WI38 (cell line): ENCODE results near the gene ASF1B.

Source experiments
- H3K4me3 ChIP-seq: 2 replicates; pipeline ENCODE4 v1.5.1; 2011; ENCODE audit warnings: low read depth, mild to moderate bottlenecking, control low read depth, low read length
- TF ChIP-seq, protein P1 (sequence below): IDR thresholded peaks from 2 replicates; pipeline ENCODE4 v1.5.1; 2012; ENCODE audit warnings: low read depth, mild to moderate bottlenecking, control low read depth, low read length

ASF1B gene

DNA sequence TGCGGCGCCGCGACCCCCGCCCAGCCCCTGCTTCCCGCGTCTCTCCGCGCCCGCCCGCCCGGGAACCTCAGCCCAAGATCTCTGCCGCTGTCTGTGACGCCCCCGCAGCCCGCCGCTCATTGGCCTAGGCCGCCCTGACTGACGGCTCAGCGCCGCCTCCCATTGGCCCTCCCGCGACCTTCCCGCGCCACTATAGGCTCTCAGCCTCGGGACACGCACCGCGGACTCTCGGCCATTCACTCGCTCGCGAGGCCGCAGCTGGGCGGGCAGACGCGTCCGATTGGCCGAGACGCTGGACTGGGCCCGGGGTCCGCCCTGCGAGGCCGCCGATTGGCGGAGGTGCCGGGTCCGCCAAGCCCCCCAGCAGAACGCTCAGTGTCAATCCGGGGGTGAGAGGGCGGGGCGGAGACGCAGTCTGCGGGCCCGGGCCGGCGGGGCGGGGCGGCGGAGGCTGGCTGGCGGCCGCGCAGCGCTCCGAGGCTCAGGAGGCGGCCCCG lies 18.7 kb downstream of the ASF1B start, which contains the start of gene PRKACA:
Gene PRKACA (minus strand): TSS at position 95 of the 497 bp plus-strand sequence. CDS start 215 bp downstream, outside the sequence.
- H3K4me3 ChIP-seq = peak within 1 kb of the TSS; percentile 86
- TF ChIP-seq, protein P1, sequence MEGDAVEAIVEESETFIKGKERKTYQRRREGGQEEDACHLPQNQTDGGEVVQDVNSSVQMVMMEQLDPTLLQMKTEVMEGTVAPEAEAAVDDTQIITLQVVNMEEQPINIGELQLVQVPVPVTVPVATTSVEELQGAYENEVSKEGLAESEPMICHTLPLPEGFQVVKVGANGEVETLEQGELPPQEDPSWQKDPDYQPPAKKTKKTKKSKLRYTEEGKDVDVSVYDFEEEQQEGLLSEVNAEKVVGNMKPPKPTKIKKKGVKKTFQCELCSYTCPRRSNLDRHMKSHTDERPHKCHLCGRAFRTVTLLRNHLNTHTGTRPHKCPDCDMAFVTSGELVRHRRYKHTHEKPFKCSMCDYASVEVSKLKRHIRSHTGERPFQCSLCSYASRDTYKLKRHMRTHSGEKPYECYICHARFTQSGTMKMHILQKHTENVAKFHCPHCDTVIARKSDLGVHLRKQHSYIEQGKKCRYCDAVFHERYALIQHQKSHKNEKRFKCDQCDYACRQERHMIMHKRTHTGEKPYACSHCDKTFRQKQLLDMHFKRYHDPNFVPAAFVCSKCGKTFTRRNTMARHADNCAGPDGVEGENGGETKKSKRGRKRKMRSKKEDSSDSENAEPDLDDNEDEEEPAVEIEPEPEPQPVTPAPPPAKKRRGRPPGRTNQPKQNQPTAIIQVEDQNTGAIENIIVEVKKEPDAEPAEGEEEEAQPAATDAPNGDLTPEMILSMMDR = no peak

DNA sequence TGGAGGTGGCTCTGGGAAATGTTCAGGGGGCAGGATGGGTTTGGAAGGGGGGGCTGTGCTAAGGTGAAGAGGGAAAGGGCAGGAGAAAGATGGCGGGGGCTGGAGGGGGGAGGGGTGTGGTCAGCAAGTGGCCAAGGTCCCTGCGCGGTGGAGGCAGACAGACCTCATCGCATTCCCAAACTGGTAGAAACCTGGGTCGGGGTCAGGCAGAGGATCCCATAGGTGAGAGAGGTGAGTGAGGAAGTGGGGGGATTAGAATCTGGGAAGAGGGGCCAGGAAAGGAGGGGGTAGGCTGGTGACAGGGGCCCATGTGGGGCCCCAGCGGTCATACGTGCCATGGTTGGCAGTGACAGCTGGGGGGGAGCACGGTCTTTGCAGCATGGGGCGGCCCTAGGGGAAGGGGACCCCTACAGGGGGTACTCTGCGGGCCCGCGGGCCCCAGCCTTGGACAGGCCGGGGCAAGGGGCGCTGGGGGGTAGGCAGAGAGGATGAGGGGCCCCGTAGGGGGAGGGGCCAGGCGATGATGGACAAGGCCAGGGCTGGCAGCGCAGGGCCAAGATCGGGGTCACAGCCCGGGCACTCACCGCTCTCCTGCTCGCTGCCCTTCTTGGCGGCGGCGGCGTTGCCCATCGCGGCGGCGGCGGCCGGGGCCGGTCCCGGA lies 19.3 kb downstream of the ASF1B start:
- peak overlapping the region; percentile 86 for H3K4me3 ChIP-seq
- TF ChIP-seq, protein P1 = no peak

GRCh38 chr19:14116525-14116917 lies 19.9 kb downstream of the ASF1B start:
- TF ChIP-seq, protein P1 = no peak
- H3K4me3 ChIP-seq = peak overlapping the region; percentile 86

- no peak overlapping the region for H3K4me3 ChIP-seq
- TF ChIP-seq, protein P1 = no peak
These were observed 20.6 kb downstream of the ASF1B start for GRCh38 chr19:14115756-14116155.

DNA sequence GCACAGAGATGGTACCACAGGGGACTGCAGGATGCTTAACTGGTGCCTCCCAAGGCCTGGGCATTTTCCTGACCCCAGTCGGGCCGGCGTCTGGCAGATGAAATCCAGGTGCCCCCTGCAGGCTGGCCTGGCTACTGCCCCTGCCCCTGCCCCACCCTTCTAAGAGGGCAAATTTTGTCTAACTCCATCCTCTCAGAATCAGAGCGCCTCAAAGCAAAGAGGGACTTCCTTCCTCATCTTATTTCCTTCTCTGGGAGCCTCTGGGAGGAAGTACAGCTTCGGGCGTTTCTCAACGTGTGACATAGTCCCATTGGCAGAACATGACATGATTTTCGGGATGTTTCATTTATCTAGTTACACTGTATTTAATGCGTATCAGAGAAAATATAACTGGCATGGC lies 21.5 kb downstream of the ASF1B start:
- TF ChIP-seq, protein P1 = peak; percentile 38; the same call in 1 of the 2 replicates
- H3K4me3 ChIP-seq = no peak overlapping the region

- TF ChIP-seq, protein P1 = no peak
- H3K4me3 ChIP-seq = no peak overlapping the region
These were observed 21.9 kb downstream of the ASF1B start for GRCh38 chr19:14114439-14114838.

DNA sequence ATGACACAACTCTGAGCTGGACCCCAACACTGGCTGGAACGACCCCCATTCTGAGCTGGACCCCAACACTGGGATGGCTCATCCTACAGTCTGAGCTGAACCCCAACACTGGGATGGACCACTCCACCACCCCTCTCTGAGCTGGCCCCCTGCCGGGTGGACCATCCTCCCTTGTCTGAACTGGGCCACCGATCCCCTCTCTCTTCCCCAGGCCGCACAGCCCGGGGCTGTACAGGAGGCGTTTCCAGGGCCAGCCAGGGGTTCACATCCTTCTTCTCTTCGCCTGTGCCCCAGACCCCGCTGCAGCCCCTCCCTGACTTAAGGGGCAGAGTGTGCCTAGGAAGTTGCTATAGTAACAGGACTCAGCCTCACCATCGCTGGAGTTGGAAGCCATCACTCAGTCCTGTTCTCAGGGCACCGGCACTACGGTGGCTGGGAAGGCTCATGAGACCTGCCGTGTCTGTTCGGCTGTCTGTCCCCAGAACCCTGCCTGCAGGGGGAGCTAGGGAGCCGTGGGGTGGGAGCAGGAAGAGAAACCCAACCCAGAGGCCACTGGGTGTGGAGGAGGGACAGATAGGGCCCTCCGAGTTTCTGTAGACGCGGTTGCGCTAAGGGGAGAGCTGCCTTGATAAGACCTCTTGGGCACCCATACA lies 22.5 kb downstream of the ASF1B start:
- H3K4me3 ChIP-seq = no peak overlapping the region
- TF ChIP-seq, protein P1 = 0 out of 2 replicates have a peak, but pooled peaks have one; percentile 17
